Dermis blood vessel endothelial cell (primary cell): ENCODE measurements around the gene STK39. TPM values are rescaled to one million over a fixed set of nuclear protein-coding genes. Genes with fewer than 3 reads are reported as not detected.
A peak's percentile ranks its signal among the peaks of the same experiment; 100 is the strongest.

Experiments used
- DNase-seq: peaks from one replicate; pipeline ENCODE4 v3.0.0; 2010
- total RNA-seq: library from RNA; depleted of rRNA; stranded (reverse); fragments of >200 nt; gene quantifications from 2 replicates; pipeline ENCODE4 v1.2.3, GENCODE V29; 2014

The STK39 gene
- total RNA-seq, 1 donor from 2014 or later, result 2.7 TPM

DNA sequence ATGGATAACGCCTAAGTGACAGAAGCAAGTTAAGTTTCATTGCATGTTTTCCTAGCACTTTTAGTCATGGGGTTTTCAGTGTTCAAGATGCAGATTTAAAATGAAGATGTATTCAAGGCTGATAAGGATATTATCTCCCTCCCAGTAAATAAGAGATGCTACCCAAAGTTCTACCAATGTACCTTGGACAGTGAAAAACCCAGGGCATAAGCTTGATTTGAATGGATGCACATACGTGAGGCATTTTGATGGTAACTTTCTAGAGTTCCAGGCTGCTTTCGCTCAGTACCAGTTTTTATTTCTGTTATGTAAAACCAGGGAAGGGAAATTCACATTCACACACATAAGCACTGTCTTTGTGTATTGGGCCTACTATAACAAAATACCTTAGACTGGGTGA, 90.3 kb downstream of the STK39 start:
- DNase-seq, result no peak

GRCh38 chr2:168156661-168157060, 90.7 kb downstream of the STK39 start:
- DNase-seq, result peak; percentile 58

GRCh38 chr2:168155680-168156079, 91.7 kb downstream of the STK39 start:
- DNase-seq, result no peak

DNA sequence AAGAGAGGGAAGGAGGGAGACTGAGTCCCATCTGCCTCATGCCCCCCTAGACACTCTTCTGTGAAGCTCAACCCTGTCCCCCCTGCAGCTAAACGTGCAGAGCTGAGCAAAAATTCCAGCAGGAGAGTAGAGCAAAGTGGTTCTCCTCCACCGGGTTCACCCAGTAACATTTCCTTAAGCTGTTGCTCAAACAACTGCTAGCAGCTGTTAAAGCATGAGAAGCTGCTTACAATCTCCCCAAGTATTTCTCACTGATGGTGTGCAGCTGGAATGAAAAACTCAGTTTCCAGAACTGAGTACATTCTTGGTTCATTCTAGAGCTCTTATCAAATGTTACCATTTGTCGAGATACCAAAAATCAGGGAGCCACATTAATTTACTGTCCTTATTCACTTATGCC, 92.3 kb downstream of the STK39 start:
- DNase-seq, result no peak

DNA sequence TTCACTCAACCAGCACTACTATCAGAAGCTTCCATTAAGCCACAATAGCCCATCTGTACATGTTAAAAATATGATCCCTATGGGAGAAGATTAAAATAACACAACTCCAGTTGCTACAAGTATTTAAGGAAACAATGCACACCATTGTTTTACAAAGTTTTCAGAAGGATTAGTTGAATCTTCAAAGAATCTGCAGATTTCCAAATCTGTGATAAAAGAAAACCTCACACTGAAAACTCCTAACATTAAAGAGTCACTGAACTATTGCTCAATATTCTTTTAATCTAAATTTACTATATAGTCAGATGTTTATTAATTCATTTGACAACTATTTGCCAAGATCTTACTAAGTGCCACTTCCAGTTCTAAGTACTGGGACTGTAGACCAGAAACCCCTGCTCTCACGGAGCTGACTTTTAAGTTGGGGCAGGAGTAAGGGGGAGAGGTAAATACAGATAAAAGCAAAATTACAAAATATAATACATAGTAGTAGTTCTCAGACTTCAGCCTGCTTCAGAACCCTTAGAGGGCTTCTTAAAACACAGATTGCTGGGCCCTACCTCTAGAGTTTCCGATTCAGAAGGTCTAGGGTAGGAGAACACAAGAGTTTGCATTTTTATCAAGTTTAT, 94.4 kb downstream of the STK39 start:
- DNase-seq, result no peak

DNA sequence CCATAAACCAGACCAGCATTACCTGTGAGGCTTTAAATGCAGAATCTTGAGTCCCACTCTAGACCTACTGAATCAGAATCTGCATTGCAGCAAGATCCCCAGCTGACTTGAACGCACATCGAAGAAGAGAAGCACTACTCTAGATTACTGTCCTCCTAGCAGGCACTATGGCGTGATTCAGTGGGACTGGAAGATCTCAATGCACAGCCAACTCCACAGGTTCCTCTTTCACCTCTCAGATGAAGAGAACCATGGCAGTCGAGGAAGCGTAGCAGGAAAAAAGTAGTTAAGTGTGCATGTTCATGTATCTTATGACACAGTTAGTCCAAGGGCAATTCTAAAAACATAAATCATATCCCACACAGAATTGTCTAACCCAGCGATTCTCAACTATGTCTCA, 97.4 kb downstream of the STK39 start:
- no peak for DNase-seq

- no peak for DNase-seq
Observed at GRCh38 chr2:168149150-168149974, 98.0 kb downstream of the STK39 start.

DNA sequence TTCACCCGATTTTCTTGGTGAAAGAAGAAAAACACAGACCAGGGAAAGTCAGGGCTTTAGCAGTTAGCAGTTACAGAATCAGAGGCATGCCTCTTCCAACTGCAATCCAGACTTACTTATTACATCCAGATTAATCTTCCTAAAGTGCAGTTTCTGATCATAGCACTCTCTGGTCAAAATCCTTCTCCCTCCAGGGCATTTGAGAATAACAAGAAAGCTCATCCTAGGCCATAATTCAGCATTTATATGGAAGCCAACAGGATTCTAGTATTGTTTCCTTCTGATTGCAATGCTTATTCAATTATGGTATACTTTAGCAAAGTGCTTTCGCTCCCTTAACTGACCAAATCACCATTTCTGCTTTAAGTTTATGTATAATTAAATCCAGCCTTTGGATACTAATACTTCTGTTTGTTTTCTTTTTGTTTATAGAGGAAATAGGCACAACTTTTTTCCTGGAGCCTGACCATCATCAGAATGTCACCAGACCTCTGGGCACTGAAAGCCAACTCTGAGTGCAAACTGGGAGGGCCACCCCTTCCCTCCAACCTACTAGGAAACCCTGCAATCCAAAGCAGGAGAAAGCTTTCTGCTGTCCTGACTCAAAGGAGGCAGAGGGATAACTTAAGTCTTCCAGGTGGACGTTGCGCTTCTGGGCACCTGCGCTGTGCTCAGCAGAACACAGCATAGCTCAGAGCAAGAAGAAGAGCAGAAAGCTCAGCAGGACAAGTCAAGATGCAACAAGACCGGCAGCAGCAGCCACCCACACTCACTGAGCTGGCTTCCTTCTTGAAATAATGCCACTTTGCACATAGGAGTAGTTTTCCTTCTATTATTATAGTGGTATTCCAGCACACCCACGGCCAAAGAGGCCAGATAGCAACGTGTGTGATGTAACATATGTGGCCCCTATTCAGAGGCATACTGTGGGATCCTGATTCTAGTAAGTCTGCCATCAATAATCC, 99.3 kb downstream of the STK39 start:
- DNase-seq, result no peak

- DNase-seq, result no peak
Observed at GRCh38 chr2:168146892-168147810, 100.2 kb downstream of the STK39 start.

DNA sequence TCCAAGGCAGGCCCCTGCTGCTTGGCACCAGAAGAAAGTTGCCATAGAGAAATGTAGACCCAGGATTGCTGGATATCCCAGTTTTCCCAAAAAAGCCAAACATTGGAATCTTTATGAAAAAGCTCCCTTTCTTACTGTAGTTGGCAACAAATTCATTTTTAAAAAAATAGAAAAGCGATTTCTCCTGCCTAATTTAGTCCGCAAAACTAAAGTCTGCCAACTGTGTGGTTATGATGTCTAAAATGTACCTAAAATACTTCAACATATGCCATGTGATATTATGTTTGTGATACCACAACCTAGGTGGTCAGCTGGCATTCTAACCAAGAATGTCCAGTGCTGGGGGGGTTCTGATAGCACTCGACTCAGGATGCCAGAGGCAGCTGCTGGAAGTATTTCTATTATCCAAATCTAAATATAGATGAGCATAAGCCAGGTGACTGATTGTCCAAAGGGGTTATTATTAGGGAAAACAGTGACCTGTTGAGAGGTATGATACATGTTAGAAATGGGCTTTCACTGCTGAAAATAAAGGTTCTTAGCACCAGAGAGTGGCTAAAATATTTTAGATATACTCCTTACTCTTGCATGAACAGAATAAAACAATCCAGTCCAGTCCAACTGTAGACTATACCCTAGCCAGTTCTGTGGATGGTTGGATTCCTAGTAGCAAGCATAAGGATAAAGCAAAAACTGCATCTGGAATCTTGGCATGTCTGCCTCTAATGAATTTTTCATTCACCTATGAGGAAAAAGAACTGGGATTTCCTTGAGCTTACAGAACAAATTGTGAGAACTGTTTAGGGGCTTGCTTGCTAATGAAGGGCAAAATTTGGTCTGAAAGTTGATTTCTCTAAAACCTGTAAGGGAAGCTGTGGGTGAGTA, 101.7 kb downstream of the STK39 start:
- DNase-seq, result no peak

GRCh38 chr2:168145011-168145410, 102.4 kb downstream of the STK39 start:
- DNase-seq, result no peak

- no peak for DNase-seq
Observed at GRCh38 chr2:168143813-168144212, 103.6 kb downstream of the STK39 start.

DNA sequence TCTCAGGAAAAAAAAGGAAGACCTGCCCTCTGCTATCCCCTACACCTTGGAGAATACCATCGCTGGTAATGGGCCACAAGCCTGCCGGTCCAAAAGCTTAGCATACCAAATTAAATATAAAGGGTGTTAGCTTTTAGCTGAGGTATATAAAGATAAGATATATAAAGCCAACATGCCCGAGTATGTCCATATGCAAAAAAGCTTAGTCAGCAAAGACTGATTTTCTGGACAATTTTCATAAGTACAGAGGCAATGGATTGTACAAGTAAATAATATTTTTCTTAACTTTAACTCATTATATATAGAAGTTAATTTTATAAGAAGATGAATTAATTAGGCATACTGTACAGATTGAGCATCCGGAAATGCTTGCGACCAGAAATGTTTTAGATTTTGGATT, 106.5 kb downstream of the STK39 start:
- no peak for DNase-seq

- DNase-seq, result no peak
Observed at GRCh38 chr2:168139852-168140251, 107.5 kb downstream of the STK39 start.

DNA sequence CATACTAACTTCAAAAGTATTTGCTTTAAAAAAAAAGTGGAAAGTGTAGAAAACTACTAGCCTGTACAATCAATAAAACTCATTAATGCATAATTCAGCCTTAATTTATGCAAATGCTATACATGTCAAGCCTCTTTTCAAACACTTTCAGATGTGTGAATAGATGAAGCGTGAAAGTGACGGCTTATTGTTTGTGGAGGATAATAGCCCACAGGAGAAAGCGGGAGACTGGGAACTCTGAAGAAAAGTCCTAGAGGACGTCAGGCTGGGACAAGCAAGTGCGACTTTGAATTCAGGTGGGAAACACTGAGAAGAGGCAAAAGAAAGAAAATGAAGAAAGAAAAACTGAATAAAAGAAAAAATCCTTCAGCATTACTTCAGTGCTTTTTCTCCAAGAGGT, 108.5 kb downstream of the STK39 start:
- no peak for DNase-seq

DNA sequence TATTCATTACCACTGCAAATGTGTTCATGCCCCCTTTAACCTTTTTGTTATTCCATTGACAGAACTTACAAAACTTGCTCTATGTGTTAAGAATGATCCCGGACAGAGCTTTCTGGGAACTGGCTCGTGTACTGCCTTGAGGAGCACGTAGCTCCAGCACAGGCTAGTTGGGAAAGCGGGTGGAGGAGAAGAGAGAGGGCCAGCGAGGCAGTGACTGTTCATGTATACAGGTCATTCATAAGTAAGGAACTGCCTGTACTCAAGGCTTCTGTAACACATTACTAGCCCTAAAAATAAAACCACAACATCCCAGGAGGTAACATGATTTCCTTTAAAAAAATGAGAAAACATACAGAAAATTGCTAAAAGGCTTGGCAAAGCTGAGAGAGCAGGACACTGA, 109.0 kb downstream of the STK39 start:
- DNase-seq, result no peak

DNA sequence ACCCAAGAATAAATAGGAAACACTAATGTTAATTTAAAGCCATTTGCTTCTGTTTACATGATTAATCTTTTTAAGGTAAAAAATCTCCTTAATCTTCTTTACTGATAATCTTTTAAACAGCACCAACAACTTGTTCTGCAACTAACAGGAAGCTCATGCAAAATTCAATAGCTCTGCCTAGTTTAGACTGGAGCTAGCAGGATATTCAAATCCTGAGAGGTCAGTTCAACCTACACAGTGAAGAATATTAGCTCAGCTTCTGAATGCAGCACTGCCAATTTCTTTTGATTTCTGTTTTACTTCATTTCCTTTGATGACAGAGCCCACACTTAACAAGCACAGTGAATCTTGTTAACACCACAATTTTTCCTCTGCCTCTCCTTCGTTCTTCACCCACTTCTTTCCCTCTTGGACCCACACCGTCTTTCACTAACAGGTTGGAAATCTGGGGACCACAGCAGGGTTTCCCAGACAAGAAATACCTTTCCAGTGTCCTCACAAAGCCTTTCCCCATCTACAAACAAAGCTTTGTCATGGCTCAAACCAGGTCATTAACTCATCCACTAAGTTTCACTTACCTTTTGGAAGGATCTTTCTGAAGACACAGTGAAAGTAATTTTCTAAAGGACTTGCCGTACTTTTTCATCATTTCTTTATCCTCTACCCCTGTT, 109.8 kb downstream of the STK39 start:
- DNase-seq, result no peak

GRCh38 chr2:168136392-168136977, 110.9 kb downstream of the STK39 start:
- peak; percentile 69 for DNase-seq

DNA sequence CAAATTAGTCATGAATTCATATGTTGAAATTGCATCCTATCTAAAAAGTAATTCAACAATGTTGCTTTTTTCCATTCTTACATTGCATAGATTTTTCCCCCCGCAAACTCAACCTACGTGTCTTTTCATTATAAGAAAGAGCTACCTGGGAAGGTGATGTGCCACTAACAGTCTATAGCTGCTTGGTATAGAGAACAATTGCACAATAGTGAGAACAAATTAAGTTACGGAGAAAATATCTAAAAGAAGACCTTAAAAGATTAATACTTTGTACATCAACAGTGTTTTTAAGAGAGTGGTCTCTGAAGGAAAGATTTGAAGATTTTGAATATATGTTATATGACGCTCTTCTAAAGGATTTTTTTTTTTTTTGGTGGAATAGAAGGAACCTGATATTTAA, 111.8 kb downstream of the STK39 start:
- no peak for DNase-seq

GRCh38 chr2:168135121-168135520, 112.3 kb downstream of the STK39 start:
- no peak for DNase-seq
